K562 (cell line): ENCODE measurements around the gene COMMD9. TPM values are rescaled to one million over a fixed set of nuclear protein-coding genes. Genes with fewer than 3 reads are reported as not detected.

ENCODE experiments used
- BDP1 ChIP-seq: IDR thresholded peaks from 3 replicates; pipeline ENCODE4 v1.6.1; 2011; ENCODE audit not compliant: insufficient read length, insufficient read depth
- CREBBP ChIP-seq: IDR thresholded peaks from one replicate; pipeline ENCODE4 v1.6.1; 2012; ENCODE audit warnings: low read depth, mild to moderate bottlenecking, control low read depth, inconsistent platforms, low read length
- CTBP1 ChIP-seq: fragments of 450-650 bp; IDR thresholded peaks from 2 replicates; pipeline ENCODE4 v1.6.1; 2016; ENCODE audit warnings: borderline replicate concordance
- FOSL1 ChIP-seq: fragments of 200-800 bp; sonication (Bioruptor generic); conservative IDR thresholded peaks from 2 replicates; pipeline ENCODE4 v1.6.1; 2016; ENCODE audit warnings: missing genetic modification characterization, missing compliant biosample characterization
- HMBOX1 ChIP-seq: sonication (generic); IDR thresholded peaks from 2 replicates; pipeline ENCODE4 v1.6.1; 2016
- HMGN3 ChIP-seq: IDR thresholded peaks from 2 replicates; pipeline ENCODE4 v1.6.1; 2011; ENCODE audit warnings: borderline replicate concordance, low read depth, mild to moderate bottlenecking, mixed read lengths, low read length; ENCODE audit not compliant: insufficient read length; ENCODE audit errors: extremely low read depth
- JUND ChIP-seq, 2 experiments: IDR thresholded peaks; 2 replicates in 1 of 2; 3 replicates in 1 of 2; pipeline ENCODE4 v1.6.1; 2011; ENCODE audit warnings: borderline replicate concordance in 2 of 2, low read depth in 2 of 2, low read length in 2 of 2, improper control_type of control experiment in 1 of 2, missing biosample characterization in 1 of 2, missing genetic modification characterization in 1 of 2, missing genetic modification reagents in 1 of 2
- KDM2B ChIP-seq: fragments of 250-450 bp; sonication (Bioruptor Pico); IDR thresholded peaks from 2 replicates; pipeline ENCODE4 v1.8.0; 2021; ENCODE audit warnings: mild to moderate bottlenecking, moderate library complexity
- L3MBTL2 ChIP-seq: fragments of 450-650 bp; IDR thresholded peaks from 2 replicates; pipeline ENCODE4 v1.6.1; 2016; ENCODE audit warnings: mild to moderate bottlenecking, moderate library complexity
- MTA2 ChIP-seq: fragments of 450-650 bp; IDR thresholded peaks from 2 replicates; pipeline ENCODE4 v1.6.1; 2016; ENCODE audit warnings: low read depth
- NUFIP1 ChIP-seq: fragments of 450-650 bp; IDR thresholded peaks from 2 replicates; pipeline ENCODE4 v1.6.1; 2018; ENCODE audit not compliant: partially characterized antibody
- PHF8 ChIP-seq: fragments of 200-600 bp; sonication (generic); IDR thresholded peaks from 2 replicates; pipeline ENCODE4 v1.6.1; 2012; ENCODE audit warnings: mixed run types, mild to moderate bottlenecking, inconsistent platforms, low read length, moderate library complexity, borderline replicate concordance
- POU5F1 ChIP-seq: fragments of 150-350 bp; IDR thresholded peaks from 2 replicates; pipeline ENCODE4 v1.6.1; 2014; ENCODE audit warnings: borderline replicate concordance, low read length, low read depth, mild to moderate bottlenecking; ENCODE audit not compliant: partially characterized antibody
- RUNX1 ChIP-seq: sonication (generic); IDR thresholded peaks from 2 replicates; pipeline ENCODE4 v1.6.1; 2016; ENCODE audit warnings: antibody characterized with exemption, low read depth
- SAFB ChIP-seq: fragments of 200-400 bp; formaldehyde crosslinking; IDR thresholded peaks from 2 replicates; pipeline ENCODE4 v1.6.1; 2017; ENCODE audit warnings: low read depth, low read length, borderline replicate concordance
- SNAPC5 ChIP-seq: fragments of 250-450 bp; sonication (Bioruptor Pico); IDR thresholded peaks from 2 replicates; pipeline ENCODE4 v1.8.0; 2021; ENCODE audit warnings: moderate library complexity, mild to moderate bottlenecking, inconsistent platforms
- SNRNP70 ChIP-seq: fragments of 200-400 bp; formaldehyde crosslinking; optimal IDR thresholded peaks from 2 replicates; pipeline ENCODE3; 2017; ENCODE audit warnings: low read depth, low read length
- SP1 ChIP-seq: sonication (generic); formaldehyde crosslinking; IDR thresholded peaks from 2 replicates; pipeline ENCODE4 v1.8.1; 2022; ENCODE audit warnings: mild to moderate bottlenecking, missing genetic modification reagents
- TARDBP ChIP-seq: fragments of 450-650 bp; IDR thresholded peaks from 2 replicates; pipeline ENCODE4 v1.6.1; 2016
- XRCC5 ChIP-seq: fragments of 200-400 bp; formaldehyde crosslinking; IDR thresholded peaks from 2 replicates; pipeline ENCODE4 v1.6.1; 2017; ENCODE audit warnings: low read depth, mild to moderate bottlenecking, low read length
- ZFP91 ChIP-seq: sonication (generic); formaldehyde crosslinking; IDR thresholded peaks from 2 replicates; pipeline ENCODE4 v1.8.0; 2022; ENCODE audit warnings: mild to moderate bottlenecking, missing genetic modification reagents
- polyA plus RNA-seq, 8 experiments: library from polyadenylated mRNA; depleted of rRNA in 4 of 8; stranded (reverse) in 5 of 8; unstranded in 3 of 8; fragments of >200 nt; fragmentation: Nextera tagmentation in 2 of 8; fragmentation: Illumina TruSeq in 1 of 8; extraction: Ambion mirVana in 2 of 8; extraction: Trizol in 1 of 8; gene quantifications; 2 replicates each; pipeline versions ENCODE4 v1.2.1 to v1.2.3, GENCODE V29; 2011 to 2014; ENCODE audit warnings: inconsistent platforms in 1 of 8, missing spikeins in 1 of 8
- total RNA-seq, 7 experiments: library from RNA; depleted of rRNA in 6 of 7; stranded (reverse); fragments of >200 nt in 6 of 7; fragmentation: Illumina TruSeq in 2 of 7; extraction: Trizol in 2 of 7; gene quantifications; 2 replicates each; pipeline versions ENCODE4 v1.2.1 to v1.2.3, GENCODE V29; 2011 to 2021; ENCODE audit warnings: low replicate concordance in 1 of 7

COMMD9 gene
- total and polyA plus RNA-seq, 9 of the 15 experiments (the other 6 are each of a cell fraction or from before 2014, with no cell fraction given), result 27.3 to 121 (median 48.0) TPM

GRCh38 chr11:36289226-36289852, at the start of gene COMMD9 (continued):
- TF ChIP-seq JUND (IDR thresholded peaks at IDR 0.05; ENCODE audit: borderline replicate concordance, low read depth, low read length) (peak; percentile 46), JUND (tag; IDR thresholded peaks at IDR 0.05; ENCODE audit: borderline replicate concordance, low read depth, low read length) (peak; percentile 16; the same call in 1 of the 3 replicates), CTBP1 (peak; percentile 67), HMGN3 (no peak), NUFIP1 (no peak), SAFB (no peak), POU5F1 (peak; percentile 64), MTA2 (no peak), PHF8 (peak; percentile 81), BDP1 (no peak), HMBOX1 (peak; percentile 31; the same call in 1 of the 2 replicates), SNRNP70 (no peak), TARDBP (no peak), L3MBTL2 (peak; percentile 55; the same call in 1 of the 2 replicates), XRCC5 (0 out of 2 replicates have a peak, but pooled peaks have one; percentile 57), KDM2B (CRISPR knock-in tag) (no peak), SNAPC5 (no peak), SP1 (peak; percentile 59; the same call in 1 of the 2 replicates), ZFP91 (no peak), CREBBP (no peak), RUNX1 (no peak), FOSL1 (tag) (peak; percentile 61)
